Ecto neural progenitor cell (in vitro differentiated cells): Measurements from ENCODE around the gene IRF7.
A peak's percentile ranks its signal among the peaks of the same experiment; 100 is the strongest.

ENCODE experiments used
- DNase-seq: peaks from one replicate; pipeline ENCODE4 v3.0.0-alpha.2; 2018; ENCODE audit warnings: low spot score

IRF7 gene

GRCh38 chr11:620935-621814 lies 5.4 kb upstream of the IRF7 start:
- no peak for DNase-seq

- no peak for DNase-seq
Measured at GRCh38 chr11:620201-620600, 4.5 kb upstream of the IRF7 start.

- DNase-seq = no peak
Measured at GRCh38 chr11:619628-620050, 3.9 kb upstream of the IRF7 start.

GRCh38 chr11:618856-619627 lies 3.3 kb upstream of the IRF7 start:
- no peak for DNase-seq

GRCh38 chr11:617912-618682 lies 2.3 kb upstream of the IRF7 start:
- DNase-seq = no peak

GRCh38 chr11:617199-617911 lies 1.6 kb upstream of the IRF7 start:
- no peak for DNase-seq

GRCh38 chr11:616320-617198 lies 809 bp upstream of the IRF7 start:
- DNase-seq = no peak

GRCh38 chr11:614623-615503 lies 887 bp downstream of the IRF7 start:
- no peak for DNase-seq

GRCh38 chr11:614021-614622 lies 1.6 kb downstream of the IRF7 start:
- no peak for DNase-seq

- DNase-seq = peak; percentile 85
Measured at GRCh38 chr11:613369-613968, 2.3 kb downstream of the IRF7 start.

- no peak for DNase-seq
Measured at GRCh38 chr11:612961-613300, 2.8 kb downstream of the IRF7 start.

GRCh38 chr11:612201-612960 lies 3.4 kb downstream of the IRF7 start:
- no peak for DNase-seq

GRCh38 chr11:611001-611996 lies 4.5 kb downstream of the IRF7 start:
- no peak for DNase-seq

- DNase-seq = no peak
Measured at GRCh38 chr11:610146-610801, 5.5 kb downstream of the IRF7 start.

- no peak for DNase-seq
Measured at GRCh38 chr11:609341-609811, 6.4 kb downstream of the IRF7 start.

- no peak for DNase-seq
Measured at GRCh38 chr11:608791-609251, 6.9 kb downstream of the IRF7 start.
